Stimulated activated CD8-positive, alpha-beta memory T cell treated with anti-CD3 and anti-CD28 coated beads, Interleukin-7, amount 100 ng/mL, for 4 hours (primary cell): Measurements from ENCODE around the gene DOK4.
A peak's percentile ranks its signal among the peaks of the same experiment; 100 is the strongest.

ENCODE experiments used
- DNase-seq, 2 donors: peaks; one replicate each; pipeline ENCODE4 v3.0.0-alpha.2; 2020; ENCODE audit warnings: low read depth in 2 of 2

DOK4 gene

DNA sequence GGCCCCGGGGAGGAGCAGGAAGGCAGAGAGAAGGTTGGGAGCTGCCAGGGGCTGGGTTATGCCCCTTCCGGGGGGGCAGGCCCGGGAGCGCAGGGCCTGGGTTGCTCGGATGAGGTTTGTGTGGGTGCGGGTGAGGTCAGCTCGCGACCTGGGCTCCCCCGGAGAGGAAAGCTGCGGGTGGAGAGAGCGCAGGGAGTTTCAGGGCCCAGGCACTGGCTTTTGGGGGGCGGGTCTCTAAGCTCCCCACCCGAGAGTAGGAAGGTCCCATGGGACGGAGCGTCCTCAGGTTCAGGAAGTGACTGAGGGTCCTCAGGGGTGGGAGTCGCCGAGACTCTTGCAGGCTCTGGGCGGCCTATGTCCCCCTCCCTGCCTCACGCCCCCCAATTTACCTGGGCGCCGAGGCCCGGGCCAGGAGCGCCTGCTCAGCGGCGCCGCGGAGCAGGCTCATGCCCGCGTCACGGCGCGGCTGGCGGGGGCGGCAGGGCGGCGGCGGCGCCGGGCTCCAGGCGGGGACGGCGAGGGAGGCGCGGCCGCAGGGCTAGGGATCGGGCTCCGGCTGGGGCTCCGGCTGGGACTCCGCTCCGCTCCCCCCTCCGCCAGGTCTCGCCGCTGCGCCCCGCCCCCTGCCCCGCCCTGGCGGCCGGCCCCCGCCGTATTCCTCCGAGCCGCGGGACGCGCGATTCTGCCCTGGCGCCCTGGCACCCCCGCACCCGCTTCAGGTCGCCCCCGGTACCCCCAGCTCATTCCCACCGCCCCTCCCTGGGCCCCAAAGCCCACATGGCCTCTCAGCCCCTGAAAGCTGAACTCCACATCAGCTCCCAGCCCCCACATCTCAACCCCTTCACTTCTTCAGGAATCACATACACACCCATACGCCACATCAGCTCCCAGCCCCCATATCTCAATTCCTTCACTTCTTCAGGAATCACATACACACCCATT is at the start of gene DOK4:
Gene DOK4 (minus strand): TSS at position 578 of the 942 bp plus-strand sequence. CDS start 6,986 bp downstream, outside the sequence.
- peak; percentile 38 to 75 for DNase-seq

DNA sequence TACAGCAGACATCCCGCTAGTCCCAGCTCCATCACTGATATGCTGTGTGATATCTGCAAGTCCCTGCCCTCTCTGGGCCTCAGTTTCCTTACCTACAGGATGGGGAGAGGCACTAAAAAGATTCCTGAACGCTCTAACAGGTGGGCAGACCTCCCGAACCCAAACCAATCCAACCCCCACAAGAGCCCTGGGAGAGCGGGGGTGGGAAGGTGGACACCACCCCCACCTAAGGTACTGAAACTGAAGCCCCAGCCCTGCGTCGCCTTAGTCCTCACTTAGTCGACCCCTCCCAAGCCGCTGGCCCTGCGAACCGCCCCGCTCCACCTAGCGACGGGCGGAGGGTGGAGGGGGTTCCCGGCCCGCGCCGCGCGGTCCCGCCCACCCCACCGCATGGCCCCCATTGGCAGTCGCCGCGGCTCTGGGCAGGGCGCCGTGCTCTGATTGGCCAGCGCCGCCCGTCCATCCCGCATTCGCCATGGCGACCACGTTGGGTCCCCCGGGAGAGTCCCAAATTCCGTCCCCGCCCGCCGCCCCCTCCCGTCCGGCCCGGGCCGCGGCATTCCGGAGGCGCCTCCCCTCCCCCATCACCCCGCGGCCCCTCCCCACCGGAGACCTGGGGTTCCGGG is 49.5 kb upstream of the DOK4 start:
- DNase-seq: peak; percentile 82 to 95

DNA sequence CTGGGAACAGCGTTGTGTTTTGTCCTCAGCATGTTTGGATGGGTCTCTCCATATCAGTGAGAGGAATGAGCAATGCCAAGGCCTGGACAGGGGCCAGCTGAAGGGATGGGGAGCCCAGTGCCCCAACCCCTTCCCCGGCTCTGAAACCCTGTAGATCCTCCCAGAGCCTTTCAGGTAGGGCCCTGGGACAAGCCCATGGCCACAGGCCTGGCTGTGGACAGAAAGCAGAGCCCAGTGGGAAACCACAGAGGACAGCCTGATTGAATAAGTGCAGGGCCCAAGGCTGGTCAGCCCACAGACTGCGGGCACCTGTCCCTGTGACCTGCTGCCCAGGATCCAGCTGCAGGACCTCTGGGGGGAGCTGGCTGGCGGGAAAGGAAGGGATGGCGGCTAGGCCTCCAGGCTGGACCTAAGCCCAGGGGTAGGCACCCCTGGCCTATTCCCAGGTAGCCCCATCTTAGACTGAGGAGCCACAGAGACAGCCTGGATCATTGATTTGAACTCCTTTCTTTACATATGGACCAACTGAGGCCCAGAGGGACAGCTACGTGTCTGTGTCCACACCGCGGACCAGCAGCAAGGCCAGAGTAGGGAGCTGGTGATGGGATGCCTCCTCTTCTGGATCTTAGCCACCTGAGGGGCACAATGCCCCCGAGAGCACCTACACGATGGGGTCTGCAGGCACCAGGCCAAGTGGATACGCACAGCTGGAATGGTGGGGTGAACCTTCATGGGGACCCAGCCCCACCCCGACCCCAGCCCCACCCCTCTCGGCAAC is 48.8 kb upstream of the DOK4 start:
- no peak for DNase-seq

DNA sequence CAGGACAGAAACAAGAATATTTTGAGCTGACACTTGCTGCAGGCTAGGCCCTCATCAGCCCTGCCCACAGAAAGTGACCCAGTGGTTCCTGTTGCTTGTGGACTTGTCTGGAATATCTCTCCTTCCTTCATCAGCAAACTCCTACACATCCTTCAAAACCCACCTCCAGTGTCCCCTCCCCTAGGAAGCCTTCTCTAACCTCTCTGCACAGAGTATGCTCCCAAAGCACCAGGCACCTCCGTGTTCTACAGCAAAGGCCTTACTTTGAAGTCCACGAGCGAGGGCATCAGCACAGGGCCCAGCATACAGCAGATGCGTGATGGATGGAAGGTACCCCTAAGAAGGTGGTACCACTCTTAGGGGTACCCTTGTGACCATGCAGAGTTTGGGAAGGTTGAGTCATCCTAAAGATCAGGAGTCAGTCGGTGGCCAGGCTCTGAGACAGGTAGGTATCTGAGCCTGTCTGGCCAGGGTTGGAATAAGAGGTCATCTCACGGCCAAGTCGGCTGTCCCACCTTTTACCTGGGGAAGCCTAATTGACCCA is 48.1 kb upstream of the DOK4 start:
- no peak for DNase-seq

DNA sequence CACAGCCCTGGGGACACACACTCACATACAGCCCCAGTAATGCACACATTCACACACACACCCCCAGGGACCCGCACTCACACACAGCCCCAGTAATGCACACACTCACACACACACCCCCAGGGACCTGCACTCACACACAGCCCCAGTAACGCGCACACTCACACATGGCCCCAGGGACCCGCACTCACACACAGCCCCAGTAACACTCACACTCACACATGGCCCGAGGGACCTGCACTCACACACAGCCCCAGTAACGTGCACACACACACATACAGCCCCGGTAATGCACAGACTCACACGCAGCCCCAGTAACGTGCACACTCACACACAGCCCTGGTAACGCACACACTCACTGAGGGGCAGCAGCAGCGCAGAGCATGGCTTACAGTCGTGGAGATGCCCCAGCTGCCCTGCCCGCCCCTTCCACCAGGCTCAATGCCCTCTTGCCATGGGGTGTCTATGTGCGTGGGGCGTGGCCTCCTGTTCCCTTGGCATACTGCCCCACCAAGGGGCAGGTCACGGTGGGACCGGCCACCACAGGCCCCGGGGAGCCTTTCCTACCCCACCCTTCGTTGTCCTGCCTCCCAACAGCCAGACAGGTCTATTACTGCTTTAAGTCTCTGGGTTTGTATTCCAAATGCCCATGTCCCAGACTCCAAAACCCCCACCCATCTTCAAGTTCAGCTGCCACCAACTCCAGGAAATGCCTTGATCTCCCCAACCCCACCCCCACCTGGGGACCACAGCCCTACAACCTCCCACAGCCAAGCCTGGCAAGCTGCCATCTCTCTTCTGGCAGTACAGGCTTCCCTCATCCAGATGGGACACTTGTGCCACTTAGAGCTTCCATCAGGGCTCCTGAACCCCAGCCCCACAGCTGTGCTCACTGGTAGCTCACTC is 47.4 kb upstream of the DOK4 start:
- peak in 1 of 2 donors; percentile 15 for DNase-seq

DNA sequence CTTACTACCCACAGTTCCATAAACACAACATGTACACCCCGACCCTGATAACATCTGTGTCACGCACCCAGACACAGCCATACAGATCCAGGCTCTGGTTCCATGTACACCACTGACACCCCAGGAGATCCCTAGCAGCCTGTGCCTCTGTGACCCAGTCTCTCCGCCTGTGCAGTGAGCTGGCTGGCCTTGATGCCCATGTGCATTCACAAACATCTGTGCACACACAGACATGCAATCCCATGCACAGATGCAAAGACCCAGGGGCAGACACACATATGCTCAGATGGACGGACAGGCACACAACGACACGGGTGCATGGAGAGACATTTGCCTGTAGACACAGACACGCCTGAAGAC is 46.0 kb upstream of the DOK4 start:
- no peak for DNase-seq

DNA sequence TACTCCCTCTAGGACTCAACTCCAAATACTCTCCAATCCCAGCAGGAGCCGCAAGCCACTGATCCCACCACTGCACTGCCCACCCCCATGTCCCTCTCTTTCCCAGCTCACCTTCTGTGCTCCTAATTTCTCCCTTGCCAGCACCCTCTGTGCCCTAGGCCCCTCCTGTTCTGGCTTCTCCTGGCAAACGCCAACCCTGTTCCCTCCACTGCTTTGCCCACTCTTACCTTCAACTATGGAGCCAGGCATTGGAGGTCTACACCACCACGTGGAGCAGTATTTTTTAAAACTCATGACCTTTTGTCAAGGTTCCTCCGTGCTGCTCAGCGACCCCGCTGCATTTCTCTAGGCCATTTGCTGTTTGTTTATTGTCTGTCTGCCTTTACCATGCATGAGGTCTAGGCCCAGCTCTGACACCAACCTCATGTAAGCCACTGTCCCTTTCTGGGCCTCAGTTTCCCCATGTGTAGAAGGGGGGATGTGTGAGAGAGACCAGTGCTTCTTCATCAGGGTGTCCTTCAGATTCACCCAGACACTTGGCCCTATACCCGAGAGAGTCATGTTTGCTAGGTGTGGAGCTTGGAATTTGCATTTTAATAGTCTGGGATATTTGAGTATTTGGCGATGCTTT is 45.5 kb upstream of the DOK4 start:
- no peak for DNase-seq

DNA sequence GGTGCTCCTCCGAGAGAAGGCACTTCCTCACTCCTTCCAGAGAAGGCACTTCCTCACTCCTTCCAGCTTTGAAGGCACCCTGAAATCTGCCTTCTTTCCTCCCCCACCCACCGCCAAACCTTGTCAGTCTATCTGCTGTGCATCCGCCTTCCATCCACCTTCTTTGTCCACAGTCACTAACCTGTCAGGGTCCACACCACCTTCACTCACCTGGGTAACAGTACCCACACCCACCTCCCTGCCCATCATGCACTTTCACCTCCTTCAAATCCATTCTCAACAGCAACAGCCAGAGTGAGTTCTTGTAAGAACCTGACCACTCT is 44.9 kb upstream of the DOK4 start:
- no peak for DNase-seq

DNA sequence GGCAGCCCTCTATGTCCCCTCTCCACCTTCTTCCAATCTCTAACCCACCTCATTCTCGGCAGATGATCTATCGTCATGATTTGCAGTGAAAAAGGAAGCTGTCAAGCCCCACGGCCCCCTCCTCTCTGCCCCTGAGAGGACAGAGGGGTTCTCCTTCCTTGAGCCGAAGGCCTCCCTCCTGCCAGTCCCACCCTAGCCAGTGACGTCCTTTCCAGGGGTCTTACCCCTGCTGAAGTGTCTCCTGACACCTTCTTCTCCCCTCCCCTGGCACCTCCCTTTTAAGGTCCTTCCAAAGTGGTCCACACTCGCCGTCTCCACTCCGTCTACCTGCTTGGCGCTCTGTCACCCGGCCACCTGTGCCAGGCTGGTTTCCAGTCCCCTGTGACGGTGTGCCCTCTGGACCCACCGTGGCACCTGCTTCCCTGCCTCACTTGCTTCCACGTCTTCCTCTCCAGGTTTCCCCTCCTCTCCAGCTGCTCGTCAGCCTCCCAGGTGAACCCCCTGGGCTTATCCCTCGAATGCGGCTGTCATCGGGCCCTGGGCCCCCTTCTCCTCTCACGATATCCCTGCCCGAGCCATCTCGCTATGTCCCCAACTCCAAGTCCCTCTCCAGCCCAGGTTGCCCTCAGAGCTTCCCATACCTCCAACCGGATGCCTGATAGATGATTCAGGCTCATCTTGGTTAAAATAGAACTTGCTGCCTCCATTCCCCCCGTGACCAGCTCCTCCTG is 44.4 kb upstream of the DOK4 start:
- DNase-seq: no peak

DNA sequence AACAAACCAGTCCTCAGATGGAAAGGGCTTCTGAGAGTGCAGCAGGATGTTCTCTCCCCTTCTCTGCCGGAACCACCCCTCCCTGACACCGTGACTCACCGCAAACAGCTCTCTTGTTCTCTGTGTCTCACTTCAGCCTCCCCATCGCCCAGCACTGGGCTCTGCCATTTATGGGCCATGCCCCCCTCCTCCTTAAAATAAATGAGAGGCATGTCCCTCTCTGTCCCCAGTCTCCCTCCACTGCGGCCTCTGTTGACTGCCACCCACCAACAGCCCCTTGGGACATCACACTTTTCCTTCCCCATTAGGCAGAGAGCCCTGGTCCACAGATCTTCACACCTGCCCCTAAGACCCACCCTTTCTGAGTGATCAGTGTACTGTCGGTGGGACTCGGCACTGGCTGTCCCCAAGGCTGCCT is 43.8 kb upstream of the DOK4 start:
- peak; percentile 71 for DNase-seq

DNA sequence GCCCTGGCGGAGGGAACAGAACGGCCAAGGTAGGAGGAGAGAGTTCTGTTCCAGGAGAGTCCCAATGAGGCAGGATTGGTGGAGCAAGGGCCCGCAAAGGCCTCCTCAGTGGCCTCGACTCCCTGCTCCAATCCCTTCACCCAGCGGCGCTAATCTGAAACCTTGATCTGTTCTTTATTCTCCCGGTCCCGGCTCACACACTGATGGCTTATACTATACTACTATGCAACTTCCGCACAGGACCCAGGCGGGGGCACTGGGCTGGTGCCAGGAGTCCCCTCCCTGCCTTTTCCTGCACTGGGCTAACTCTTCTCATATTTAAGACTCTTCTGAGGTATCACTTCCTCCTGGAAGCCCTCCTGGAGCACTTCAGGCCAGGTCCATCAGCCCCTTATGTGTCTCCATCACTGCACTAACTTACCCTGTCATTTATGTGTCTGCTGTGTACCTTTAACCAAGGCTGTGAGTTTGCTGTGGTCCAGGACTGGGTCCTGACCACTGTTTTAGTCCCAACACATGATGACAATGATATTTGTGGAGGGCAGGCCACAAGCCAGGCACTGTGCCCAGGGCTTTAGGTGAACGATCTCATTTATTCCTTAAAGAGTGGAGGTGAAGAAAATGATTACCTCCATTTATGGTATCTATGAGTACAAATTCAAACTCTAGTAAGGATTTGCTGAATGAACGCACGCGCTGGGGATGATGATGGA is 43.3 kb upstream of the DOK4 start:
- DNase-seq: no peak

DNA sequence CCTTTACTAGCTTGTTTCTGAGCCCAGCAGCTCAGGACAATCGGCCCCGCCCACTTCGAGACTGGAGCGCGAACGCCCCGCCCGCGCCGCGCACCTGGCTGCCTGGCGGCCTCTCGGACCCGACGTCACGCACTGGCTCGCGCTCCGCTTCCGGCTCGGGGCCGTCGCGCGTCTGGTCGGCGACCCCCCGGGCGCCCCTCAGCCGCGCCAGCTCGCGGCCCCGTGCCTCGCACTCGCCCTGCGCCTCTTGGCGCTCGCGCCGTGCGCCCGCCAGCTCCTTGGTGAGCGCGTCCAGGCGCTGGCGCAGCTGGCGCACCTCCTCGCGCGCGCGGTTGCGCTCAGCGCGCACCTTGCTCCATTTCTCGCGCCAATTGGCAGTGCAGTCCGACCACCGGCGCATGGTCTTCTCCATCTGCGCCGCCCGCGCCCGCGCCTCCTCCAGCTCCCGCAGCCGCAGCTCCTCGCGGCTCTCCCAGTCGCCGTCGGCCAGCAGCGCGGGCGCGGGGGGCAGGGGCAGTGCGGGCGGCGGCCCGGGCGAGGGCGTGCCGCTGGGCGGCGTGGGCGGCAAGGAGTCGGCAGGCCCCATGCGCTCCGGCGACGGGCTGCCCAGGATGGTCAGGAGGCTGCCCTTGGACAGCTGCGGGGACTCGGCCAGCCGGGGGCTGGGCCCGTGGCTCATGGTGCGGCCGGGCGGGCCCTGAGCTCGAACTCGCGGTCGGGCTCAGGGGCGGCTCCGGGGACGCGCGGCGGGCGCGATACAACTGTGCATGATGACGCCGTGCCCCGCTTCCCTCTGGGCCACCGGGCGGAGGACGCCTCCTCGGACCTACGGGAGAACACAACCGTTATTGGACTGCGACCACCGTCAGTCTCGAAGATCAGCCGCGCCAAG is 42.5 kb upstream of the DOK4 start:
- no peak for DNase-seq

DNA sequence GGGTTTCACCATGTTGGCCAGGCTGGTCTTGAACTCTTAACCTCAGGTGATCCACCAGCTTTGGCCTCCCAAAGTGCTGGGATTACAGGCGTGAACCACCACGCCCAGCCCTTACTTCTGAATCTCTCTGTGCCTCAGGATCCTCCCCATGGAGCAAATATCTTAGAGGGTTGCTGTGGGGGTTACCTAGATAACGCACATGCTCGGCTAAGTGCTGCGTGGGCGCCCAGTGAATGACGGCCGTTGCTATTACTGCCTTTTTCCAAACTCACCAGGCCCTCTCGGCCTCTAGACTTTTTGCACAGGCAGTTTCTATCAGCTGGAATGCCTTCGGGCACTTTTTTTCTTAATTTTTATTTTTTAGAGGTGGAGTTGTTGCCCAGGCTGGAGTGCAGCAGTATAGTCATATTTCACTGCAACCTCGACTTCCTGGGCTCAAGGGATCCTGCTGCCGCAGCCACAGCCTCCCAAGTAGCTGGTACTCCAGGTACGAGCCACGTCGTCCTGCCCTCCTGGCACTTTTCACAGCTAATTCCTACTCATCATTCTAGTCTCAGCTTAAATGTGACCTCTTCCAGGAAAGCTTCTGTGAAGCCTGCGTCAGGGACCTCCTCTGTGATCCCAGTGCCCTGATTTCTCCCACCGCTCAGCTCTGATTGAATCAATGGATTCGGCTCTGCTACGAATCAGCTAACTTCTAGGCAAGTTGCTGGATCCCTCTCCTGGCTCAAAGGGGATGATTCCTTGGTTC is 41.5 kb upstream of the DOK4 start:
- DNase-seq: no peak

DNA sequence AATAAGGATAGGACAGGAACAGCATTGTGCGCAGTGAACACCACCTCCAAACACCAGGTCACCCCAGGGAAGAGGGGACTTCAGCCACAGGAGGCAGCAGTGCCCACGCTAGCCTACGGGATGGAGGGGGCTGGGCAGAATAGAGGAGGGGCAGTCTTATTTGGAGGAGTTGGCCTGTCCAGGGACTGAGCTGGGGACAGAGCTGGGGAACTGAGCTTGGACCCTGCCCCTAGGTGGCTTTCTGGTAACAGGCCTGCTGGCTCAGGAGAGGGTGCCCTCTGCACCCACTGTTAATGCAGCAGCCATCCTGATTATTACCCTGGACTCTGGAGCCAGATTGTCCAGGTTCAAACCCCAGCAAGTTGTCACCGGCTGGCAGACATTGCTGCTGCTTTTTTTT is 40.7 kb upstream of the DOK4 start:
- no peak for DNase-seq

DNA sequence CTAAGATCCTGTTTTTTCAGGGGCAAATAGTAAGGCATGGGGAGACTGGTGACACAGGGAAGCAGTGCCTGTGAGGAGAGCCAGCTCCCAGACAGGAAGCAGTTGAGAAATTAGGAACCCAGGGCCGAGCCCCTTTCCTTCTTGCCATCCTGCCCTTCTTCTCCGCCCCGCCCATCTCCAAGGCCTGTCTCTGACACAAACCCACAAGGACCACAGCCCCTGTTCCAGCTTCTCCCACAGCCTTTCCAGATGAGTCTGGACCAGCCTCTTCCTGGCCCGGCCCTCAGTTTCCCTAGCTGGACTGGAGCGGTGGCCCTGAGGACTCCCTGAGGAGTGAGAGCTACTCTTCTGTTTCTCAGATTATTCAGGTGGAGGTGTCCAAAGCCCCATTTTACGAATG is 40.2 kb upstream of the DOK4 start:
- no peak for DNase-seq

DNA sequence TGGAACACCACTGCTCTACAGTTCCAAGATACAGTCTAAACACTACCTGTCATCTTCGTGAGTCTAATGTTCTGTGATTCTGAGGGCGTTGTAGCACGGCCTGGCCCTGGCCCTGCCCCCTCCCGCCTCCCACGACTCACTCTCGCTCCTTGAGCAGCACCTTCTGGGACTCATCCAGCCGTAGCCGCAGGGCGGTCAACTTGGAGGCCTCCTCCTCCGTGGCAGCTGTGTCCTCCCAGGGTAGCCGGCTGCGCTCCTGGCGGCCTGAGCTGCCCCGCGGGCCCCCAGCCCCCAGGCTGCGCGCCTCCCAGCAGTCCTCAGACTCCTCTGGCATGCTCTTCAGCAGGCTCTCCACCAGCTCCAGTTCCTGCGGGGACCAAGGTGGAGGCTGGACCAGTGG is 39.5 kb upstream of the DOK4 start:
- DNase-seq: no peak

DNA sequence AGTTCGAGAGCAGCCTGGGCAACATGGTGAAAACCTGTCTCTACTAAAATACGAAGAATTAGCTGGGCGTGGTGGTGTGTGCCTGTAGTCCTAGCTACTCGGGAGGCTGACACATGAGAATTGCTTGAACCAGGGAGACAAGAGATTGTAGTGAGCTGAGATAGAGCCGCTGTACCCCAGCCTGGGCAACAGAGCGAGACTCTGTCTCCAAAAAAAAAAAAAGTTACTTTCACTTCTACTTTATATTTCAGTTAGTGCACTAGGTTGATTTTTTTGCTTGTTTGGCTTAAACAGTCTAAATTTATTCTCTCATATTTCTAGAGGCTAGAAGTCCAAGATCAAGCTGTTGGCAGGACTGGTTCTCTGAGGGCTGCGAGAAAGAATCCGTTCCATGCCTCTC is 36.7 kb upstream of the DOK4 start:
- no peak for DNase-seq
